GM12873 (cell line): Measurements from ENCODE around the gene TBC1D25.

Source experiments
- TF ChIP-seq, protein P1 (sequence below): IDR thresholded peaks from 2 replicates; pipeline ENCODE4 v1.5.1; 2012; ENCODE audit warnings: low read depth, mild to moderate bottlenecking, moderate library complexity, low read length, control low read depth; ENCODE audit not compliant: insufficient read depth; ENCODE audit errors: missing control alignments

Gene TBC1D25

DNA sequence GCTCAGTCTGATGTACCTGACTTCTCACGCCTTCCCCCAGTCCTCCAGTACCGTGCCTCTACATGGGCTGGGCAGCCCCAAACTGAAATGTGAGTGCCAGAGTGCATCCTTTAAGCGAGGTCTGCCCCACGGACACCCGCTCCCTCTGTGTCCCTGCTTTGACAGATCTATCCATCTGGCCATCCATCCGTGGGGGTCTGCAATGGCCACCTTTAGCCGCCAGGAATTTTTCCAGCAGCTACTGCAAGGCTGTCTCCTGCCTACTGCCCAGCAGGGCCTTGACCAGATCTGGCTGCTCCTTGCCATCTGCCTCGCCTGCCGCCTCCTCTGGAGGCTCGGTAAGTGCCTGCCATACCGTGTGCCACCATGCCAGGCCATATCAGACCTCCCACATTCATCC lies 29.9 kb upstream of the TBC1D25 start:
- TF ChIP-seq, protein P1, sequence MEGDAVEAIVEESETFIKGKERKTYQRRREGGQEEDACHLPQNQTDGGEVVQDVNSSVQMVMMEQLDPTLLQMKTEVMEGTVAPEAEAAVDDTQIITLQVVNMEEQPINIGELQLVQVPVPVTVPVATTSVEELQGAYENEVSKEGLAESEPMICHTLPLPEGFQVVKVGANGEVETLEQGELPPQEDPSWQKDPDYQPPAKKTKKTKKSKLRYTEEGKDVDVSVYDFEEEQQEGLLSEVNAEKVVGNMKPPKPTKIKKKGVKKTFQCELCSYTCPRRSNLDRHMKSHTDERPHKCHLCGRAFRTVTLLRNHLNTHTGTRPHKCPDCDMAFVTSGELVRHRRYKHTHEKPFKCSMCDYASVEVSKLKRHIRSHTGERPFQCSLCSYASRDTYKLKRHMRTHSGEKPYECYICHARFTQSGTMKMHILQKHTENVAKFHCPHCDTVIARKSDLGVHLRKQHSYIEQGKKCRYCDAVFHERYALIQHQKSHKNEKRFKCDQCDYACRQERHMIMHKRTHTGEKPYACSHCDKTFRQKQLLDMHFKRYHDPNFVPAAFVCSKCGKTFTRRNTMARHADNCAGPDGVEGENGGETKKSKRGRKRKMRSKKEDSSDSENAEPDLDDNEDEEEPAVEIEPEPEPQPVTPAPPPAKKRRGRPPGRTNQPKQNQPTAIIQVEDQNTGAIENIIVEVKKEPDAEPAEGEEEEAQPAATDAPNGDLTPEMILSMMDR = no peak

DNA sequence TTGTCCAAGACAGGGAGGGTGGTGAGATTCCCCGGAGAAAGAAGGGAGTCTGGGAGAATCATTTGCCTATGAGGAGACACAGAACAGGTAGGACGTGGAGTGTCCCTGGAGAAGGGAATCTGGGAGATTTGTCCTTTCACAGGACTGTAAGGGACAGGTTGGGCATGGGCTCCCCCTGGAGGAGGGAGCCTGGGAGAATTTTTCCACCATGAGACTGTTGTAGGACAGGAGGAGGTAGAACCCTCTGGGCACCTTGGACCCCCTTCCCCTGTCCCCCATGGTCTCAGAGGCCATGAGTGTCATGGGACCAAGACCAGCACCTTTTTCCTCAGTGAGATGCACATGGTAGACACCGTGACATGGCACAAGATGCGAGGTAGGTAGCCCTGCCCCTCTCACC lies 28.0 kb upstream of the TBC1D25 start:
- TF ChIP-seq, protein P1 = peak; percentile 28

DNA sequence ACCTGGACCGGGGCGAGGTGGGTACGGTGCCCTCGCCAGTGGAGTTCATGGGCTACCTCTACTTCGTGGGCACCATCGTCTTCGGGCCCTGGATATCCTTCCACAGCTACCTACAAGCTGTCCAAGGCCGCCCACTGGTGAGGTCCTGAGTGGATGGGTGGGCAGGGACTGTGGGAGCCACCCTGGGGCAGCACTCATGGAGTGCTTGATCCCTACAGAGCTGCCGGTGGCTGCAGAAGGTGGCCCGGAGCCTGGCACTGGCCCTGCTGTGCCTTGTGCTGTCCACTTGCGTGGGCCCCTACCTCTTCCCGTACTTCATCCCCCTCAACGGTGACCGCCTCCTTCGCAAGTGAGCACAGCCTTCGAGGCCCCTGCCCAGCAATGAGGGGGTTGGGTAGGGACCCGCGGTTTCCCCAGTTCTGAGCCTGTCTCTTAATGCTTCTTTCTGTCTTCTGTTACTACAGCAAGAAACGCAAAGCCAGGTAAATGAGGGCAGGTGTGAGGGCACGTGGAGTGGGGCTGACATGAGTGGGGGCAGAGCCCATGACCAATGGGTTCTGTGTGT lies 27.1 kb upstream of the TBC1D25 start:
- TF ChIP-seq, protein P1 = no peak

DNA sequence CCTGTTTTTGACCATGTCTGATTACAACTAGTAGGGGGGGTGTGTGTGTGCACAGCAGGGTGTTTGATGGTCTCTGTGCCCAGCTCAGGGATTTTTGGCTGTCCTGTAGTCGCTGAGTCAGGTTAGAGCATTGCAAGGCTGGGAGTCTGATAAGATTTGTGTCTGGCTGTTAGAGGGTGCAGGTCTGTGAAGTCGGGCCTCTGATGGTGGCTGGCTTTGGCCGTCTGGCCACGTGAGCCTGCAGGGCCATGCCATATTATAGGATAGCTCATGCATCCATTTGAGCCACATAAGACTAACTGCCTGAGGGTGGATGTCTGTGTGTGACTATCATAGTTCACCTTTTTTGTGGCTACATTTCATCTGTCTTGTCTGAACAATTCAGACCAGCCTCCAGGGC lies 25.8 kb upstream of the TBC1D25 start:
- TF ChIP-seq, protein P1 = no peak

DNA sequence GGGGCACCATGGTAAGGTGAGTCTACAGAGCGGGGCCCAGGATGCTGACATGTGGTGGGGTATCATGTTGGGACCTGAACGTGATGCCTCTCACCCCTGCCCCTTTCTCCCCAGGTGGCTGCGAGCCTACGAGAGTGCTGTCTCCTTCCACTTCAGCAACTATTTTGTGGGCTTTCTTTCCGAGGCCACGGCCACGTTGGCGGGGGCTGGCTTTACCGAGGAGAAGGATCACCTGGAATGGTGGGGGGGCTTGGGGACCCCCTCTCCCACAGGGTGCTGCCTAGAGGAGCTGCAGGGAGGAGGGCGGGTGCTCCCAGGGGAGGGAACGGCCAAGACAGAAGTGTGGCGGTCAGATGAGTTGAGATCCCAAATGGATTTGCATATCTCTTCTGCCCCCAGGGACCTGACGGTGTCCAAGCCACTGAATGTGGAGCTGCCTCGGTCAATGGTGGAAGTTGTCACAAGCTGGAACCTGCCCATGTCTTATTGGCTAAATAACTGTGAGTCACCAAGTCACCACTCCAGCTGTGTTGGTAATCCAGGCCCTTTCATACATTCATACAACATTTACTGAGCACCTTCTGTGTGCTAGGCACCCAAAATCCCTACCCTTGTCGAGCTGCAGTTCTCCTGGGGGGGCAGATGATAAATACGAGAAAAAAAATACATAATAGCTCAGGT lies 25.2 kb upstream of the TBC1D25 start:
- TF ChIP-seq, protein P1 = no peak

DNA sequence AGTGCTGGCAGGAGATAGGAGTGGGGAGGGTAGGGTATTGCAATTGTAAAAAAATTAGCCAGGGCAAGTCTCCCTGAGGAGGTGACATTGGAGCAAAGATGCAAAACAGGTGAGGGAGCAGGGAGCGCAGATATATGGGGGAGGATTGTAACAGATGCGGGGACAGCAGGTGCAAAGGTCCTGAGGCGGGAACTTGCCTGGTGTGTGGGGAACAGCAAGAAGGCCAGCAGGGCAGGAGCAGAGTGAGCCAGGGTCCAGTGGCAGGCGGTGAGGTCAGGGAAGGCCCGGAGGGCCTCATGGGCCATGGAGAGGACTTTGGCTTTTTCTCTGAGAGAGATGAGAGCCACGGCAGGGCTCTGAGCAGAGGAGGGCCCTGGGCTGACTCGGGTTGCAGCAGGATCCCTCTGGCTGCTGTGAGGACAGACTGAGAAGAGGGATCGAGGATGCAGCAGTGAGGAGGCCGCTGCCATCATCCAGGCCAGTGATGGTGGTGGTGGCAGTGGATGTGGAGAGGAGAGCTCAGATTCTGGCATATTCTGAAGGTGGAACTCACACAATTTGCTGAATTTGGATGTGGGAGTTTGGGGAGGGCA lies 24.6 kb upstream of the TBC1D25 start:
- TF ChIP-seq, protein P1 = no peak

DNA sequence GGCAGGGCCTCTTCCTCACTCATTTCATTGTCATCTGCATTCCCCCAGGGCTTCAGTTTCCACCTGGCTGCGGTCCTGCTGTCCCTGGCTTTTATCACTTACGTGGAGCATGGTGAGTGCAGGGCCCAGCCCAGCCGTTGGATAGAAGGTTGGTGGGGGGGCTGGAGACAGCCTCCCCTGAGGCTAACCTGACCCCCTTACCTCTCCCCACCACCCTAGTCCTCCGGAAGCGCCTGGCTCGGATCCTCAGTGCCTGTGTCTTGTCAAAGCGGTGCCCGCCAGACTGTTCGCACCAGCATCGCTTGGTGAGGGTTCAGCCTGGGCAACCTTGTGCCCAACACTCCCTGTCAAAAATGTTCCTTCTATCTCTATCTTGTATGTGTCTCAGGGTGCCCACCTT lies 23.7 kb upstream of the TBC1D25 start:
- TF ChIP-seq, protein P1 = no peak
